RWPE2 (cell line): ENCODE results near the gene VWA5B2.

Experiments used
- ATAC-seq: fragments of 200-7000 bp; cut with Tn5 transposase; 3 replicates; pipeline ENCODE4 v1.9.1; 2021; ENCODE audit warnings: low read depth
- DNase-seq: peaks from one replicate; pipeline ENCODE4 v3.0.0-alpha.2; 2020; ENCODE audit warnings: low spot score
- H3K27ac ChIP-seq: fragments of 450-650 bp; 2 replicates; pipeline ENCODE4 v1.5.1; 2017; ENCODE audit warnings: mild to moderate bottlenecking; ENCODE audit not compliant: poor library complexity, severe bottlenecking
- H3K27me3 ChIP-seq: fragments of 250-450 bp; sonication (Bioruptor Pico); 2 replicates; pipeline ENCODE4 v1.5.1; 2021; ENCODE audit warnings: mild to moderate bottlenecking, moderate library complexity; ENCODE audit not compliant: insufficient read depth, poor library complexity, severe bottlenecking
- H3K36me3 ChIP-seq: fragments of 250-450 bp; sonication (Bioruptor Pico); 2 replicates; pipeline ENCODE4 v1.5.1; 2020; ENCODE audit warnings: low read depth, mild to moderate bottlenecking, moderate library complexity
- H3K4me1 ChIP-seq: fragments of 250-450 bp; sonication (Bioruptor Pico); 2 replicates; pipeline ENCODE4 v1.5.1; 2021; ENCODE audit warnings: mild to moderate bottlenecking, moderate library complexity; ENCODE audit not compliant: insufficient read depth, poor library complexity, severe bottlenecking
- H3K4me3 ChIP-seq: fragments of 250-450 bp; sonication (Bioruptor Pico); 2 replicates; pipeline ENCODE4 v1.5.1; 2021; ENCODE audit warnings: mild to moderate bottlenecking, moderate library complexity; ENCODE audit not compliant: severe bottlenecking
- H3K9me3 ChIP-seq: fragments of 250-450 bp; sonication (Bioruptor Pico); 2 replicates; pipeline ENCODE4 v1.5.1; 2021; ENCODE audit warnings: mild to moderate bottlenecking, moderate library complexity; ENCODE audit not compliant: severe bottlenecking
- CTCF ChIP-seq: fragments of 450-650 bp; IDR thresholded peaks from one replicate; pipeline ENCODE4 v1.5.1; 2017; ENCODE audit warnings: mild to moderate bottlenecking, moderate library complexity; ENCODE audit not compliant: poor library complexity, severe bottlenecking

Gene VWA5B2

GRCh38 chr3:184203526-184203925 lies 25.9 kb upstream of the VWA5B2 start:
- DNase-seq = no peak
- Histone ChIP-seq H3K9me3 (no peaks in the 10 kb centered on the region), H3K27ac (no peak overlapping the region), H3K4me3 (no peak overlapping the region), H3K4me1 (no peaks in the 10 kb centered on the region), H3K36me3 (no peaks in the 10 kb centered on the region), H3K27me3 (no peaks in the 10 kb centered on the region)
- no peak for ATAC-seq
- no peak for TF ChIP-seq CTCF

- no peak for TF ChIP-seq CTCF
Measured at GRCh38 chr3:184209146-184209923, 20.1 kb upstream of the VWA5B2 start.

GRCh38 chr3:184211297-184211696 lies 18.1 kb upstream of the VWA5B2 start:
- H3K9me3 ChIP-seq = no peaks in the 10 kb centered on the region
- no peak overlapping the region for H3K4me3 ChIP-seq
- ATAC-seq = no peak
- no peak for DNase-seq
- no peaks in the 10 kb centered on the region for H3K4me1 ChIP-seq
- H3K36me3 ChIP-seq = no peaks in the 10 kb centered on the region
- TF ChIP-seq CTCF = no peak
- no peak overlapping the region for H3K27ac ChIP-seq
- no peaks in the 10 kb centered on the region for H3K27me3 ChIP-seq

More at GRCh38 chr3:184209146-184209923, 20.1 kb upstream of the VWA5B2 start:
- H3K27me3 ChIP-seq = no peaks in the 10 kb centered on the region
- no peak overlapping the region for H3K27ac ChIP-seq
- no peaks in the 10 kb centered on the region for H3K4me1 ChIP-seq
- no peaks in the 10 kb centered on the region for H3K36me3 ChIP-seq
- no peak for ATAC-seq
- no peak overlapping the region for H3K4me3 ChIP-seq
- DNase-seq = no peak
- H3K9me3 ChIP-seq = no peaks in the 10 kb centered on the region

- no peaks in the 10 kb centered on the region for H3K9me3 ChIP-seq
- ATAC-seq (no peak), DNase-seq (no peak)
- no peaks in the 10 kb centered on the region for H3K4me1 ChIP-seq
- H3K36me3 ChIP-seq = no peaks in the 10 kb centered on the region
- H3K27me3 ChIP-seq = no peaks in the 10 kb centered on the region
- no peak overlapping the region for H3K27ac ChIP-seq
- no peak for TF ChIP-seq CTCF
- no peak overlapping the region for H3K4me3 ChIP-seq
Measured at GRCh38 chr3:184211718-184212117, 17.7 kb upstream of the VWA5B2 start.

- ATAC-seq (no peak), DNase-seq (no peak)
- no peaks in the 10 kb centered on the region for H3K9me3 ChIP-seq
- H3K36me3 ChIP-seq = no peaks in the 10 kb centered on the region
- no peak for TF ChIP-seq CTCF
- no peak overlapping the region for H3K27ac ChIP-seq
- no peak overlapping the region for H3K4me3 ChIP-seq
- no peaks in the 10 kb centered on the region for H3K4me1 ChIP-seq
- H3K27me3 ChIP-seq = no peaks in the 10 kb centered on the region
Measured at GRCh38 chr3:184218814-184219213, 10.6 kb upstream of the VWA5B2 start.
